EH (cell line): ENCODE data around the gene YJU2.
"Not testable (repeated sequence)": the region's sequence is repeated elsewhere in the genome, so short reads cannot be mapped to it uniquely, and the experiment has no call there.

Source experiments
- DNase-seq: peaks from one replicate; pipeline ENCODE4 v3.0.0-alpha.2; 2015; ENCODE audit warnings: low read depth

The YJU2 gene

DNA sequence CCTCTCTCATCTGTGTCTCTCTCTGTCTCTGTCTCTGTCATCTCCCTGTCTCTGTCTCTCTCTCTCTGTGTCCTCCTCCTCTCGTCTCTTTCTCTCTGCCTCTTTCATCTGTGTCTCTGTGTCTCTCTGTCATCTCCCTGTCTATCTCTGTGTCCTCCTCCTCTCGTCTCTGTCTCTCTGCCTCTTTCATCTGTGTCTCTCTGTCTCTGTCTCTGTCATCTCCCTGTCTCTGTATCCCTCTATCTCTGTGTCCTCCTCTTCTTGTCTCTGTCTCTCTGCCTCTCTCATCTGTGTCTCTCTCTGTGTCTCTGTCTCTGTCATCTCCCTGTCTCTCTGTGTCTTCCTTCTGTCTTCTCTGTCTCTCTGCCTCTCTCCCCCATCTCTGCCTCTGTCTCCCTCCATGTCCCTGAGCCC, 18.1 kb upstream of the YJU2 start:
- DNase-seq = no peak

GRCh38 chr19:4229179-4229931, 17.5 kb upstream of the YJU2 start, which contains the start of gene EBI3:
Gene EBI3 (plus strand): TSS chr19:4229523. CDS start chr19:4229551, 28 bp downstream.
- peak; percentile 62 for DNase-seq

DNA sequence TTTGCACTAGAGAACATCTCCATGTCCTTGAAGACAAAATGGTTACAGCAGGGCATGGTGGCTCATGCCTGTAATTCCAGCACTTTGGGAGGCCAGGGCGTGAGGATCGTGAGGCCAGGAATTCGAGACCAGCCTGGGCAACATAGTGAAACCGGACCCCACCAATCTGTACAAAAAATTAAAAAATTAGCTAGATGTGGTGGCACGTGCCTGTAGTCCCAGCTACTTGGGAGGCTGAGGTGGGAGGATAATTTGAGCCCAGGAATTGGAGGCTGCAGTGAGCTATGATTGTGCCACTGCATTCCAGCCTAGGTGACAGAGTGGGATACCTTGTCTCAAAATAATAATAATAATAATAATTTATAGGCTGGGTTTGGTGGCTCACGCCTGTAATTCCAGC, 16.6 kb upstream of the YJU2 start:
- DNase-seq = not testable (repeated sequence)

- DNase-seq = not testable (repeated sequence)
Measured at GRCh38 chr19:4231521-4231920, 15.4 kb upstream of the YJU2 start.

DNA sequence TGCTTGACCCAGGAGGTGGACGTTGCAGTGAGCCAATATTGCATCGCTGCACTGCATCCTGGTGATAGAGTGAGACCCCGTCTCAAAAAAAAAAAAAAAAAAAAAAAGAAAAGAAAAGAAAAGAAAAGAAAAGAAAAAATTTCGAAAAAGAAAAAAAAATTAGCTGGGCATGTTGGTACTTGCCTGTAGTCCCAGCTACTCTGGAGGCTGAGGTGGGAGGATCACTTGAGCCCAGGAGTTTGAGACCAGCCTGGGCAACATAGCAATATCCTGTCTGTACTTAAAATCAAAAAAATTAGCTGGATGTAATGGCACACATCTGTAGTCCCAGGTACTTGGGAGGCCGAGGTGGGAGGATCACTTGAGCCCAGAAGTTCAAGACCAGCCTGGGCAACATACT, 14.7 kb upstream of the YJU2 start:
- DNase-seq = not testable (repeated sequence)

- no peak for DNase-seq
Measured at GRCh38 chr19:4232614-4233281, 14.1 kb upstream of the YJU2 start.

DNA sequence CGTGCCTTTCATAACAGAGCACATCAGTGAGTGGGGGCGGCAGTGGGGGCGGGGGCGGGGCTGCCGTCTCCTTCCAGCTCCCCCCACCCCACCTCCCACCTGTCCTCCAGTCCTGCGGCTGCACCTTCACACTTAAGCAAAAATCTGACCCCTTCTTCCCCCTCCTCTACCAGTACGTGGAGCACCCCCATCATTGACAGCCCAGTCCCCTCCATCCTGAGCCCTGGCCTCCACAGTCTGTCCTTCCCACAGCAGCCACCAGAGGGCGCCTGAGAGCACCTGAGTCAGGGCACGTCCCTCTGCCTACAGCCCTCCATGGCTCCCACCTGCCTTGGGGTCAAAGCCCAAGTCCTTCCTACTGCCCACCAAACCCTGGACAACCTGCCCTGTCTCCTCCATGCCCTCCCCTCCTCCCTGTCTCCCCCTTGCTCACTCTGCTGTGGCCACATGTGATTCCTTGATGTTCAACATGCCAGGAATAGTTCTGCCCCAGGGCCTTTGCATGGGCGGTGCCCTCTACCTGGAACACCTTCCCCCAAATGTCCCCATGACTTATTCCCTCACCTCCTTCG, 13.5 kb upstream of the YJU2 start:
- peak; percentile 19 for DNase-seq

DNA sequence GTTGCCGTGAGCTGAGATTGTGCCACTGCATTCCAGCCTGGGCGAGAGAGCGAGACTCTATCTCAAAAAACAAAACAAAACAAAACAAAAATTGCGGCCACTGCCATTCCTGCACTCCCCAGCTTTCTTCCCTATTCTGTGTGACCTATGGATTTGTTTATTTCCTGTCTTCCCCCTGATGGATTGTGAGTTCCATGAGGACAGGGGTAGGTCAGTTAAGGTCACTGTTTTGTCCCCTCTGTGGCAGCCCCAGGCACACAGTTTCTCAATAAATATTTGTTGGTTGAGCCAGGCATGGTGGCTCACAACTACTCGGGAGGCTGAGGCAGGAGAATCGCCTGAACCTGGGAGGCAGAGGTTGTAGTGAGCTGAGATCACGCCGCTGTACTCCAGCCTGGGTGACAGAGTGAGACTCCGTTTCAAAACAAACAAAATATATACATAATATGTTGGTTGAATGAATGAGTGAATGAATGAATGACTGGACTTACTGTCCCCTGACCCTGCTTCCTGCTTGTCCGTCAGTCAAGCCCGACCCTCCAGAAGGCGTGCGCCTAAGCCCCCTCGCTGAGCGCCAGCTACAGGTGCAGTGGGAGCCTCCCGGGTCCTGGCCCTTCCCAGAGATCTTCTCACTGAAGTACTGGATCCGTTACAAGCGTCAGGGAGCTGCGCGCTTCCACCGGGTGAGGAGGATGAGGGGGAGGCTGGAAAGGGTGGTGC, 12.6 kb upstream of the YJU2 start:
- DNase-seq = no peak

- no peak for DNase-seq
Measured at GRCh38 chr19:4234862-4235201, 12.0 kb upstream of the YJU2 start.

DNA sequence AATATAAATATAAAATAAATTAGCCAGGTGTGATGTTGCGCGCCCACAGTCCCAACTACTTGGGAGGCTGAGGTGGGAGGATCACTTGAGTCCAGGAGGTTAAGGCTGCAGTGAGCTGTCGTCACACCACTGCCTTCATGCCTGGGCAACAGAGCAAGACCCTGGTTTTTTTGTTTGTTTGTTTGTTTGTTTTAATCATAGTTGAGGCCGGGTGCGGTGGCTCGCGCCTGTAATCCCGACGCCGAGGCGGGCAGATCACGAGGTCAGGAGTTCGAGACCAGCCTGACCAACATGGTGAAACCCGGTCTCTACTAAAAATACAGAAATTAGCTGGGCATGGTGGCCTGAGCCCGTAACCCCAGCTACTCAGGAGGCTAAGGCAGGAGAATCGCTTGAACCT, 9.4 kb upstream of the YJU2 start:
- DNase-seq = not testable (repeated sequence)

GRCh38 chr19:4238831-4239230, 8.0 kb upstream of the YJU2 start:
- no peak for DNase-seq

- no peak for DNase-seq
Measured at GRCh38 chr19:4241824-4242430, 5.0 kb upstream of the YJU2 start.

- not testable (repeated sequence) for DNase-seq
Measured at GRCh38 chr19:4245938-4246337, 942 bp upstream of the YJU2 start.

DNA sequence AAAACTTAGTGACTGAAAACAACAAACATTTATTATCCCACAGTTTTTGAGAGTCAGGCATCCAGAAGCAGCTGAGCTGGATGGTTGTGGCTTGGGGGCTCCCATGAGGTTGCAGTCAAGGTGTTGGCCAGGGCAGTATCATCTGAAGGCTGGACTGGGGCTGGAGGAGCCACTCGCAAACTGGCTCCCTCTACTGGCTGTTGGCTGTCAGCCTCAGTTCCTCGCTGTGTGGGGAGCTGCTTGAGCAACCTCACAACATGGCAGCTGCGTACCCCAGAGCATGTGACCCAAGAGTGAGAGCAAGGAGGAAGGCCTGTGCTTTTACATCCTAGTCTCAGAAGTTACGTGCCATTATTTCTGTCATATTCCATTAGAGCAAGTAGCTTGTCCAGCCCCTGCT, 9.7 kb downstream of the YJU2 start:
- DNase-seq = no peak

DNA sequence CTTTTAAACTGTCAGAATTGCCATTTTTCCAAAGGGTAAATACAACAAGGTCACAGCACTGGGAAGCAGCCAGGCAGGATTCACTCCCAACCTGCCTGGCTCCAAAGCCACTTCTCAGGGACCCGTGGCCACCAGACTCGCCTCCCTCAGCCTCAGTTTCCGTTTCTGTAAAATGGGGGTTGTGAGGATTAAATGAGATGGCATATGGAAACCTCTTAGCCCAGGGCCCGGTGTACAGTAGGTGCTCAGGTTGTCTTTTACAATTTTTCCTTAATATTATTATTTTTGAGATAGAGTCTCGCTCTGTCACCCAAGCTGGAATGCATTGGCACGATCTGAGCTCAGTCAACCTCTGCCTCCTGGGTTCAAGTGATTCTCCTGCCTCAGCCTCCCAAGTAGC, 10.1 kb downstream of the YJU2 start:
- DNase-seq = no peak

DNA sequence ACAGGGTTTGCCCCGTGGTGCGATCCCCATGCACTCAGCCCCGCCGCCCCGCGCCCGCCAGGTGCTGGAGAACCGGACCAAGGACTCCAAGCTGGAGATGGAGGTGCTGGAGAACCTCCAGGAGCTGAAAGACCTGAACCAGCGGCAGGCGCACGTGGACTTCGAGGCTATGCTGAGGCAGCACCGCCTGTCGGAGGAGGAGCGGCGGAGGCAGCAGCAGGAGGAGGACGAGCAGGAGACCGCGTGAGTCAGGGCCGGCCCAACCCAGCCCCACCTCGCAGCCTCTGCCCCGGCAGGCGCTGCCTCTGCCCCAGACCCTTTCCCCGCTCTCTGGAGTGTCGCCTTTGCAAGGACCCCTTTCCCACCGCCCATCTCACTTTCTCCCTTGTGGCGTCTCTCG, 11.3 kb downstream of the YJU2 start:
- no peak for DNase-seq

DNA sequence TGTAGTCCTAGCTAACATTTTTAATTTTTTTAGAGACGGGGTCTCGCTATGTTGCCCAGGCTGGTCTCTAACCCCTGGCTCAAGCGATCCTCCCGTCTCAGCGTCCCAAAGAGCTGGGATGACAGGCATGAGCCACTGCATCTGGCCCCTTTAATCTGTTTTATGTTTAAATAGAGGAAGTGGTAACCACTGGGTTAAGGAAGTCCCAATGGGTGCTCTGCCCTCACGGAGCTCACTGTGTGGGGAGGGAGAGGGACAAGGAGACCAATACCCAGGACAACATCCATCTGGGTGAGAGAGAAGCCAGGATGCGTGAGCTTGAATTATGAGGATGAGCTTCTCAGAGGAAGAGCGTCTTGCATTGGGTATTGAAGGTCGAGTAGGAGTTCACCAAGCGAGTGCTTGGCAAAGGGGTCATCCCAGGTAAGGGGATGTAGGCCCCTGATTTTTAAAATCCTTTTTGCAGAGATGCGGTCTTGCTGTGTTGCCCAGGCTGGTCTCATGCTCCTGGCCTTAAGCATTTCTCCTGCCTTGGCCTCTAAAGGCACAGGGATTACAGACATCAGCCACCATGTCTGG, 13.8 kb downstream of the YJU2 start:
- DNase-seq = no peak

DNA sequence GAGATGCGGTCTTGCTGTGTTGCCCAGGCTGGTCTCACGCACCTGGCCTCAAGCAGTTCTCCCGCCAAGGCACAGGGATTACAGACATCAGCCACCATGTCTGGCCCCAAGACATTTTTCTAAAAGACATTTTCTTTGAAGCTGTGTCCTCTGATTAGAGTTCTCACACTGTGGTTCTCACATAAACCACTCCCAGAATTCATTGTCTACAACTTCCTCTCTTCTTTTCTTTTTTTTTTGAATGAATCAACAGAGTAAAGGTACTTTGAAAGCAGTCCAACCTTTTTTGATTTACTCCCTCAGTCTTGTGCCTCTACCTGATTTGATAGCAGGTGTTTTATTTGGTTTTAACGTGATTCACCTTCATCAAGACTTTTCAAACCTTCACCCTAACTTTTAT, 17.9 kb downstream of the YJU2 start:
- no peak for DNase-seq

GRCh38 chr19:4266253-4267000, 19.5 kb downstream of the YJU2 start:
- no peak for DNase-seq

DNA sequence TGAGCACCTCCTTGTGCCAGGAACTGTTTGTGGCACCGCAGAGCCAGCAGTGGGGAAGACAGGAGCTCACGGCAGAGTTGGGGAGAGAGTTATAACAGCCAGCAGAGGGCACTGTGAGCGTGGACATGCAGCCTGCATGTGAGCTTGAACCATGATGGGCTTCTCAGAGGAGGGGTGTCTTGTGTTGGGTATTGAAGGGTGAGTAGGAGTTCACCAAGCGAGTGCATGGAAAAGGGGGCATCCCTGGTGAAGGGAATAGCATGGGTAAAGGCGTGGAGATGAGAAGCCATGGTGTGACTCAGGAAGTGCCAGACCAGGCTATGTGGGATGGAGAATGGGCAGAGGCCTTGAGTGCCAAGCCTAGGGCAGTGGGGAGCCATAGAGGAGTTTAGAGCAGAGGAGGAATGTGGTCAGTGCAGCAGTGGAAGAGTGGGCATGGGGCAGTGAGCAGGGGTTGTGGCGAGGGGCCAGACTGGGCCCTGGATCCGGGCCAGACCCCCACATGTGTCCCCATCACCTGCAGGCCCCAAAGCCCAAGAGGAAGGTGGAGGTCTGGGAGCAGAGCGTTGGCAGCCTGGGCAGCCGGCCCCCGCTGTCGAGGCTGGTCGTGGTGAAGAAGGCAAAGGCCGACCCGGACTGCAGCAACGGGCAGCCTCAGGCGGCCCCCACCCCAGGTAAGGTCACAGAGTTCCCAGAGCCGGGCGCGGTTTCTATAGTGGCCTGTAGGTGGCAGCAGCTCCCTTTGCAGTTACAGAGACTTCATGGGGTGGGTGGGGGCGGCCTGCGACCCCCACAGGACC, 20.4 kb downstream of the YJU2 start:
- DNase-seq = peak; percentile 42
